HG03342 (cell line): Measurements from ENCODE around the gene PHPT1.
"Not testable (repeated sequence)": the region's sequence is repeated elsewhere in the genome, so short reads cannot be mapped to it uniquely, and the experiment has no call there.

Experiments
- ATAC-seq: cut with Tn5 transposase; IDR thresholded peaks from one replicate; pipeline ENCODE4 v1.9.1; 2021; ENCODE audit warnings: mild to moderate bottlenecking, moderate library complexity; ENCODE audit not compliant: unreplicated experiment

The PHPT1 gene

GRCh38 chr9:136858844-136859757 is 9.9 kb downstream of the PHPT1 start:
- no peak for ATAC-seq

- no peak for ATAC-seq
Observed at GRCh38 chr9:136860529-136860928, 11.3 kb downstream of the PHPT1 start.

- no peak for ATAC-seq
Observed at GRCh38 chr9:136860933-136861873, 12.0 kb downstream of the PHPT1 start.

GRCh38 chr9:136861874-136862457 is 12.8 kb downstream of the PHPT1 start:
- ATAC-seq = no peak

GRCh38 chr9:136862849-136863622 is 13.8 kb downstream of the PHPT1 start:
- ATAC-seq = no peak

GRCh38 chr9:136863623-136864273 is 14.5 kb downstream of the PHPT1 start:
- ATAC-seq = no peak

- ATAC-seq = no peak
Observed at GRCh38 chr9:136865041-136865767, 16.0 kb downstream of the PHPT1 start.

GRCh38 chr9:136865768-136866103 is 16.5 kb downstream of the PHPT1 start:
- ATAC-seq = no peak

- not testable (repeated sequence) for ATAC-seq
Observed at GRCh38 chr9:136866898-136867421, 17.8 kb downstream of the PHPT1 start.

- no peak for ATAC-seq
Observed at GRCh38 chr9:136867480-136867879, 18.3 kb downstream of the PHPT1 start.

- no peak for ATAC-seq
Observed at GRCh38 chr9:136867917-136868316, 18.7 kb downstream of the PHPT1 start.

- no peak for ATAC-seq
Observed at GRCh38 chr9:136868644-136869043, 19.4 kb downstream of the PHPT1 start.

- not testable (repeated sequence) for ATAC-seq
Observed at GRCh38 chr9:136869611-136870010, 20.4 kb downstream of the PHPT1 start.

- no peak for ATAC-seq
Observed at GRCh38 chr9:136875155-136875554, 25.9 kb downstream of the PHPT1 start.

- no peak for ATAC-seq
Observed at GRCh38 chr9:136876476-136876875, 27.3 kb downstream of the PHPT1 start.

GRCh38 chr9:136880651-136881050 is 31.4 kb downstream of the PHPT1 start:
- no peak for ATAC-seq

GRCh38 chr9:136881691-136882108 is 32.5 kb downstream of the PHPT1 start:
- ATAC-seq = no peak

- peak; percentile 38 for ATAC-seq
Observed at GRCh38 chr9:136882109-136882946, 33.1 kb downstream of the PHPT1 start.
